Endothelial cell of umbilical vein (primary cell): Measurements from ENCODE around the gene NPPB. TPM values are rescaled to one million over a fixed set of nuclear protein-coding genes. Genes with fewer than 3 reads are reported as not detected.

ENCODE experiments used
- BruUV-seq: library from RNA; stranded (reverse); fragments of 400-500 nt; replicated peaks from 2 replicates; lab custom pipeline; 2021; lab: Mats Ljungman, UMichigan
- CTCF ChIA-PET: fragments of 300-600, 350-600 bp; sonication (Branson Sonifier 250); formaldehyde crosslinking; loops from one replicate; lab custom pipeline; 2021; ENCODE audit warnings: antibody characterized with exemption, inconsistent platforms; lab: Charles Lee
- POLR2A ChIA-PET: fragments of 300-600, 350-600 bp; sonication (Branson Sonifier 250); formaldehyde crosslinking; loops from one replicate; lab custom pipeline; 2021; ENCODE audit warnings: antibody characterized with exemption, inconsistent platforms; lab: Charles Lee
- DNase-seq: peaks from one replicate; pipeline ENCODE4 v3.0.0-alpha.2; 2011; ENCODE audit warnings: low read depth, low spot score
- FAIRE-seq: peaks from 2 replicates; lab custom pipeline; 2011; peaks lifted over from hg19 to GRCh38; lab: Jason Lieb, UNC
- H2AFZ ChIP-seq: 2 replicates; pipeline ENCODE4 v1.6.0; 2012; ENCODE audit warnings: low read depth, low read length, control low read depth, inconsistent platforms
- H3K27ac ChIP-seq: 2 replicates; pipeline ENCODE4 v1.5.1; 2011; ENCODE audit warnings: low read depth, mild to moderate bottlenecking, control low read depth, low read length, moderate library complexity; ENCODE audit not compliant: insufficient read depth
- H3K27me3 ChIP-seq, 2 experiments: 2 replicates each; pipeline versions ENCODE4 v1.6.0 to v1.6.1; 2011; ENCODE audit warnings: low read length in 2 of 2, mixed read lengths in 1 of 2; ENCODE audit not compliant: control insufficient read depth in 2 of 2, insufficient read depth in 2 of 2
- H3K36me3 ChIP-seq, 2 experiments: 2 replicates in 1 of 2; 3 replicates in 1 of 2; pipeline ENCODE4 v1.5.1; 2011; ENCODE audit warnings: low read length in 2 of 2, mild to moderate bottlenecking in 1 of 2, moderate library complexity in 1 of 2; ENCODE audit not compliant: control insufficient read depth in 2 of 2, insufficient read depth in 2 of 2; ENCODE audit errors: extremely low read depth in 1 of 2
- H3K4me1 ChIP-seq: 3 replicates; pipeline ENCODE4 v1.5.1; 2011; ENCODE audit warnings: mild to moderate bottlenecking, low read length; ENCODE audit not compliant: control insufficient read depth, insufficient read depth; ENCODE audit errors: extremely low read depth
- H3K4me2 ChIP-seq: 2 replicates; pipeline ENCODE4 v1.6.1; 2011; ENCODE audit warnings: low read length, control low read depth, mixed read lengths; ENCODE audit not compliant: insufficient read depth
- H3K4me3 ChIP-seq, 3 experiments: fragments of 200-600 bp in 1 of 3; sonication (generic), shearing (Covaris generic) in 1 of 3; replicated peaks in 1 of 3; 2 replicates each; pipeline ENCODE4 v1.5.1; 2011 to 2016; ENCODE audit warnings: control low read depth in 3 of 3, low read length in 3 of 3, mild to moderate bottlenecking in 2 of 3, inconsistent platforms in 1 of 3, low read depth in 1 of 3, moderate library complexity in 1 of 3; ENCODE audit not compliant: insufficient read depth in 1 of 3
- H3K79me2 ChIP-seq: 2 replicates; pipeline ENCODE4 v1.6.0; 2012; ENCODE audit warnings: low read length, inconsistent platforms; ENCODE audit not compliant: control insufficient read depth, insufficient read depth
- H3K9ac ChIP-seq: replicated peaks from 2 replicates; pipeline ENCODE3; 2011; ENCODE audit warnings: low read length, control low read depth; ENCODE audit not compliant: insufficient read depth; ENCODE audit errors: extremely low read depth
- H3K9me1 ChIP-seq: replicated peaks from 3 replicates; pipeline ENCODE4 v1.6.0; 2011; ENCODE audit warnings: mild to moderate bottlenecking, low read length; ENCODE audit not compliant: control insufficient read depth, insufficient read depth; ENCODE audit errors: extremely low read depth
- H3K9me3 ChIP-seq: replicated peaks from 2 replicates; pipeline ENCODE4 v1.5.1; 2012; ENCODE audit warnings: low read length, inconsistent platforms; ENCODE audit not compliant: control insufficient read depth, insufficient read depth
- H4K20me1 ChIP-seq: replicated peaks from 2 replicates; pipeline ENCODE3; 2011; ENCODE audit warnings: mild to moderate bottlenecking, low read length; ENCODE audit not compliant: control insufficient read depth, insufficient read depth; ENCODE audit errors: extremely low read depth
- CTCF ChIP-seq, 2 donors: IDR thresholded peaks; 1 replicate in 1 of 2; 2 replicates in 1 of 2; pipeline ENCODE4 v1.5.1; 2011; ENCODE audit warnings: low read length in 2 of 2, mild to moderate bottlenecking in 2 of 2, moderate library complexity in 2 of 2, control low read depth in 1 of 2, inconsistent platforms in 1 of 2, low read depth in 1 of 2; ENCODE audit not compliant: insufficient read depth in 1 of 2; ENCODE audit errors: extremely low read depth in 1 of 2
- MAX ChIP-seq: IDR thresholded peaks from 2 replicates; pipeline ENCODE4 v1.6.1; 2011; ENCODE audit not compliant: insufficient read depth, insufficient read length
- MYC ChIP-seq: IDR thresholded peaks from one replicate; pipeline ENCODE4 v1.6.1; 2011; ENCODE audit warnings: mild to moderate bottlenecking, low read depth, low read length
- POLR2AphosphoS5 ChIP-seq: IDR thresholded peaks from 2 replicates; pipeline ENCODE4 v1.6.1; 2012; ENCODE audit warnings: low read depth, mild to moderate bottlenecking, control low read depth, low read length, moderate library complexity; ENCODE audit not compliant: insufficient read depth
- dilution Hi-C: fragments of 300-500 bp; cut with MboI; formaldehyde crosslinking; loops from one replicate; pipeline ENCODE4 v1.15.0; 2019; ENCODE audit warnings: low sequenced_read_pairs; ENCODE audit not compliant: extremely low pct_ligation_motif_present
- intact Hi-C: fragments of 100-400 bp; cut with micrococcal nuclease; formaldehyde crosslinking; loops from one replicate; pipeline ENCODE4 v1.10.0; 2022
- polyA plus RNA-seq, 4 experiments: library from polyadenylated mRNA; depleted of rRNA in 3 of 4; stranded (reverse) in 3 of 4; unstranded in 1 of 4; fragments of >200 nt; gene quantifications; 2 replicates each; pipeline versions ENCODE4 v1.2.1 to v1.2.3, GENCODE V29; 2011 to 2012; ENCODE audit warnings: missing spikeins in 1 of 4
- total RNA-seq: library from RNA; stranded (reverse); gene quantifications from 2 replicates; pipeline ENCODE4 v1.2.3, GENCODE V29; 2021

Gene NPPB
- total and polyA plus RNA-seq, 2 donors (not counting 3 experiments of a cell fraction or from before 2014, with no cell fraction given), result not detected

GRCh38 chr1:11838349-11839272 lies 20.1 kb downstream of the NPPB start:
- Histone ChIP-seq H3K9me1 (no peaks in the 10 kb centered on the region), H3K27me3 (no peaks in the 10 kb centered on the region), H3K4me2 (no peak overlapping the region), H3K9ac (no peak overlapping the region), H3K27ac (no peak overlapping the region), H3K9me3 (no peaks in the 10 kb centered on the region), H3K36me3 (peaks cover 20 to 58% of the 10 kb centered on the region in 2 experiments), H3K4me1 (peaks cover 7% of the 10 kb centered on the region), H3K79me2 (no peaks in the 10 kb centered on the region), H2AFZ (no peak overlapping the region), H3K4me3 (no peak overlapping the region), H4K20me1 (no peaks in the 10 kb centered on the region)
- dilution Hi-C loops (no loop called here), intact Hi-C loops (loop anchor here (1.0 to 2.0 kb wide), 3 partner anchors 56 to 128 kb away; no protein-coding TSS in a partner anchor)
- DNase-seq (peak; percentile 51), FAIRE-seq (peak; percentile 85)
- CTCF ChIA-PET, result interaction anchor here (0.5 to 5.2 kb wide), 22 partner anchors 9 to 286 kb away, joined by 3 to 42 read pairs (median 4); partner anchors contain the start of gene NPPA
- POLR2A ChIA-PET, result interaction anchor here (1.3 kb wide), 1 partner anchor 69 kb away, joined by 11 read pairs; no protein-coding TSS in a partner anchor
- no TSS peak for BruUV-seq
- TF ChIP-seq MYC, result no peak
- TF ChIP-seq CTCF (IDR thresholded peaks at IDR 0.05; ENCODE audit: extremely low read depth in 1 of 2, insufficient read depth in 1 of 2, low read depth in 1 of 2, low read length in 2 of 2), result peak; percentile 97 to 100
- TF ChIP-seq MAX, result no peak
- peak; percentile 15 for TF ChIP-seq POLR2AphosphoS5
